ENCODE data around the gene EIF3A.

The EIF3A gene, protein sequence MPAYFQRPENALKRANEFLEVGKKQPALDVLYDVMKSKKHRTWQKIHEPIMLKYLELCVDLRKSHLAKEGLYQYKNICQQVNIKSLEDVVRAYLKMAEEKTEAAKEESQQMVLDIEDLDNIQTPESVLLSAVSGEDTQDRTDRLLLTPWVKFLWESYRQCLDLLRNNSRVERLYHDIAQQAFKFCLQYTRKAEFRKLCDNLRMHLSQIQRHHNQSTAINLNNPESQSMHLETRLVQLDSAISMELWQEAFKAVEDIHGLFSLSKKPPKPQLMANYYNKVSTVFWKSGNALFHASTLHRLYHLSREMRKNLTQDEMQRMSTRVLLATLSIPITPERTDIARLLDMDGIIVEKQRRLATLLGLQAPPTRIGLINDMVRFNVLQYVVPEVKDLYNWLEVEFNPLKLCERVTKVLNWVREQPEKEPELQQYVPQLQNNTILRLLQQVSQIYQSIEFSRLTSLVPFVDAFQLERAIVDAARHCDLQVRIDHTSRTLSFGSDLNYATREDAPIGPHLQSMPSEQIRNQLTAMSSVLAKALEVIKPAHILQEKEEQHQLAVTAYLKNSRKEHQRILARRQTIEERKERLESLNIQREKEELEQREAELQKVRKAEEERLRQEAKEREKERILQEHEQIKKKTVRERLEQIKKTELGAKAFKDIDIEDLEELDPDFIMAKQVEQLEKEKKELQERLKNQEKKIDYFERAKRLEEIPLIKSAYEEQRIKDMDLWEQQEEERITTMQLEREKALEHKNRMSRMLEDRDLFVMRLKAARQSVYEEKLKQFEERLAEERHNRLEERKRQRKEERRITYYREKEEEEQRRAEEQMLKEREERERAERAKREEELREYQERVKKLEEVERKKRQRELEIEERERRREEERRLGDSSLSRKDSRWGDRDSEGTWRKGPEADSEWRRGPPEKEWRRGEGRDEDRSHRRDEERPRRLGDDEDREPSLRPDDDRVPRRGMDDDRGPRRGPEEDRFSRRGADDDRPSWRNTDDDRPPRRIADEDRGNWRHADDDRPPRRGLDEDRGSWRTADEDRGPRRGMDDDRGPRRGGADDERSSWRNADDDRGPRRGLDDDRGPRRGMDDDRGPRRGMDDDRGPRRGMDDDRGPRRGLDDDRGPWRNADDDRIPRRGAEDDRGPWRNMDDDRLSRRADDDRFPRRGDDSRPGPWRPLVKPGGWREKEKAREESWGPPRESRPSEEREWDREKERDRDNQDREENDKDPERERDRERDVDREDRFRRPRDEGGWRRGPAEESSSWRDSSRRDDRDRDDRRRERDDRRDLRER (N-terminal part only)

DNA sequence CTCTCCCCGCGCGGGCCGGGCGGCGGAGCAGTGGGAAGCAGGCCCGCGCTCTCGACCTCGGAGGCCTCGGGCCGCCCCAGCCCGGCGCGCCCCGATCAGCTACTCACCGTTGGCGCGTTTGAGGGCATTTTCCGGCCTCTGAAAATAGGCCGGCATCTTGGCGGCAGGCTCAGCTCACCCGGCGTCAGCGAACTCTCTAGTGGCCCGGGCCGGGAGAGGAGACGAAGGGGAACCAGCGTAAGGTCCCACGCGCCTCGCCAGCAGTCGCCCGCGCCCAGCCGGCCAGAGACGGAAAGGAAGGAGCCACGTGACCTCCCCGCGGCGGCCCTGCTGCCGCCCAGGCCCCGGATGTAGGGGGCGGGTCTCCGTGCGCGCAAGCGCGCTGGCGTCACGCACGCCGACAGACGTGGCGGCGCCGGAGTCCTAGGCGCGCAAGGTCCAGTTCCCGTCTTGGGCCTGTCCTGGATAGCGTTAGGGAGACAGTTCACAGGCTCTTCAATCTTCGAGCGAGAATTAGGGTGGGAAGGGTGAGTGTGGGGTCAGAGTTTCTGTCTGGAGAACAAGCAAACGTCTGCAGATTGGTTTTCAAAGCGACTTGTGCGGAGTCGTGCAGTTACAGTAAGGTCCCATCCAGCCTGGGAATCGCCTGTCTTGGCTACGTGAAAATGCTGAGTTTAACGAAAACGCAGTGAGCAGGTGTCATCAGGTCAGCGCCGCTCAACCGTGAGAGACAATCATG is at the start of gene EIF3A:
EIF3A (minus strand) TSS at position 297 of the 739 bp plus-strand sequence; CDS start at position 156, 141 bp downstream.
- DNase-seq (ENCODE audit: extremely low read depth, low read depth) = peak; percentile 81
- TF ChIP-seq CTCF (IDR thresholded peaks at IDR 0.05; ENCODE audit: low read depth, low read length) = no peak

GRCh38 chr10:119129721-119130120 is 49.1 kb upstream of the EIF3A start:
- no peak for TF ChIP-seq CTCF (IDR thresholded peaks at IDR 0.05; ENCODE audit: low read depth, low read length)

GRCh38 chr10:119125942-119126341 is 45.3 kb upstream of the EIF3A start:
- no peak for TF ChIP-seq CTCF (IDR thresholded peaks at IDR 0.05; ENCODE audit: low read depth, low read length)
- no peak for DNase-seq (ENCODE audit: extremely low read depth, low read depth)

More at GRCh38 chr10:119129721-119130120, 49.1 kb upstream of the EIF3A start:
- no peak for DNase-seq (ENCODE audit: extremely low read depth, low read depth)

GRCh38 chr10:119120875-119121274 is 40.3 kb upstream of the EIF3A start:
- no peak for DNase-seq (ENCODE audit: extremely low read depth, low read depth)
- TF ChIP-seq CTCF (IDR thresholded peaks at IDR 0.05; ENCODE audit: low read depth, low read length) = no peak

DNA sequence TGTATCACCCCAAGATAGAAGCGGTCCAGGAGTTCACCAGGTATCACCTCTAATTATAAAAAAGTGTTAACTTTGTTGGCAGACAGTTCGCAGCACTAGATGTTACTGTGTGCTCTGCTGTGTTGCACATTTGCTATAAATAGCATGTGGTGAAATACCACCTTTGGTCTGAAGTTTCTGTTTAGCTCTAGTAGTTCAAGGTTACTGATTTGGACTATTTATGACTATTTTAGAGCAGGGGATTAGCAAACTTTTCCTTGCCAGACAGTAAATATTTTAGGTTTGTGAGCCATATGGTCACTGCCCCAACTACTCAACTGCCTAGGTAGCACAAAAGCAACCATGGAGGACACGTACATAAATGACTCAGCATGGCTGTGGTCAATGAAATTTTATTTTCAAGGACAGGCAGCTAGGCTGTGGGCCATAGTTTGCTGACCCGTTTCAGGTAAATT is 39.8 kb upstream of the EIF3A start:
- peak; percentile 36 for DNase-seq (ENCODE audit: extremely low read depth, low read depth)
- no peak for TF ChIP-seq CTCF (IDR thresholded peaks at IDR 0.05; ENCODE audit: low read depth, low read length)

DNA sequence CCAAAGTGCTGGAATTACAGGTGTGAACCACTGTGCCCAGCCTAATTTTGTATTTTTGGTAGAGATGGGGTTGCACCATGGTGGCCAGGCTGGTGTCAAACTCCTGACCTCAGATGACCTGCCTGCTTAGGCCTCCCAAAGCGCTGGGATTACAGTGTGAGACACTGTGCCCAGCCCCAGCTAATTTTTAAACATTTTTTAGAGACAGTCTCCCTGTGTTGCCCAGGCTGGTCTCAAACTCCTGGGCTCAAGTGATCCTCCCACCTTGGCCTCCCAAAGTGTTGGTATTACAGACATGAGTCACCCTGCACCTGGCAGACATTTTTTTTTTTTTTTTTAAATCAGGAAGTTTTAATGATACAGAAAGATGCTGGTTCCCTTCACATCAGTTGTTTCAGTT is 38.8 kb upstream of the EIF3A start:
- TF ChIP-seq CTCF (IDR thresholded peaks at IDR 0.05; ENCODE audit: low read depth, low read length) = no peak
- DNase-seq (ENCODE audit: extremely low read depth, low read depth) = no peak

Measured in AG09319 (cell line).